Renal pelvis (tissue), 4 donors: Measurements from ENCODE around the gene TRIM38. TPM values are rescaled to one million over a fixed set of nuclear protein-coding genes. Genes with fewer than 3 reads are reported as not detected.
A peak's percentile ranks its signal among the peaks of the same experiment; 100 is the strongest.

Experiments used
- DNase-seq: peaks from one replicate; pipeline ENCODE4 v3.0.0-alpha.2; 2013
- polyA plus RNA-seq, 3 donors: library from polyadenylated mRNA; unstranded; fragments of 120-200 nt; gene quantifications; one replicate each; pipeline ENCODE4 v1.2.1, GENCODE V29; 2013; ENCODE audit not compliant: insufficient read length in 3 of 3

The TRIM38 gene
- polyA plus RNA-seq, 3 donors: 9.2 to 16.7 (median 11.9) TPM

GRCh38 chr6:26025047-26025893 is 62.7 kb downstream of the TRIM38 start:
- DNase-seq: no peak

GRCh38 chr6:26025894-26026832 is 63.6 kb downstream of the TRIM38 start:
- peak; percentile 97 for DNase-seq

- peak; percentile 98 for DNase-seq
Measured at GRCh38 chr6:26026833-26027490, 64.4 kb downstream of the TRIM38 start.

- no peak for DNase-seq
Measured at GRCh38 chr6:26027491-26028211, 65.0 kb downstream of the TRIM38 start.

- DNase-seq: no peak
Measured at GRCh38 chr6:26028212-26028745, 65.7 kb downstream of the TRIM38 start.

GRCh38 chr6:26028746-26029569 is 66.4 kb downstream of the TRIM38 start:
- DNase-seq: no peak

- DNase-seq: no peak
Measured at GRCh38 chr6:26029570-26029856, 66.9 kb downstream of the TRIM38 start.

GRCh38 chr6:26029857-26030653 is 67.5 kb downstream of the TRIM38 start:
- no peak for DNase-seq

GRCh38 chr6:26030716-26031115 is 68.1 kb downstream of the TRIM38 start:
- no peak for DNase-seq

- no peak for DNase-seq
Measured at GRCh38 chr6:26031151-26031594, 68.6 kb downstream of the TRIM38 start.

GRCh38 chr6:26031595-26032339 is 69.2 kb downstream of the TRIM38 start:
- DNase-seq: peak; percentile 98

- DNase-seq: no peak
Measured at GRCh38 chr6:26032340-26033084, 69.9 kb downstream of the TRIM38 start.

GRCh38 chr6:26033085-26033940 is 70.7 kb downstream of the TRIM38 start:
- DNase-seq: peak; percentile 97

- no peak for DNase-seq
Measured at GRCh38 chr6:26033941-26034354, 71.3 kb downstream of the TRIM38 start.

- DNase-seq: no peak
Measured at GRCh38 chr6:26034905-26035304, 72.3 kb downstream of the TRIM38 start.
